HG02588 (cell line): Measurements from ENCODE around the gene POLD2.

Experiments
- ATAC-seq: cut with Tn5 transposase; IDR thresholded peaks from one replicate; pipeline ENCODE4 v1.9.1; 2021; ENCODE audit warnings: mild to moderate bottlenecking, moderate library complexity; ENCODE audit not compliant: unreplicated experiment

The POLD2 gene

GRCh38 chr7:44152971-44153947 lies 29.9 kb upstream of the POLD2 start:
- no peak for ATAC-seq

DNA sequence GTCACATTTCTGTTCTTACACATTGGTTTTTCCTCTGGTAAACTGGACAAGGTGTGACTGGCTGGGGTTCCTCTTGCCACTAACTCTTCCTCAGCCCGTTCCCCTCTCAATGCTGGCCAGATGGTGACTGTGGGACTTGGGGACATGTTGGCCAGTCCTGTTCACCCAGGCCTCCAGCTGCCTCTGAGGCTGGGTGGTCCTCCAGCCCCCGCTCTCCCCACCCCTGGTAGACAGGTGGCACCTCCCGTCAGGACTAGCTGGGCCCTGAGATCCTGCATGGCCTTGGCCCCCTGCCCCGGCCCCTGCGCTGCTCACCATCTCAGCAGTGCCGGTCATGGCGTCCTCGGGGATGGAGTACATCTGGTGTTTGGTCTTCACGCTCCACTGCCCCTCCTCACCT lies 28.6 kb upstream of the POLD2 start:
- ATAC-seq = no peak

- ATAC-seq = no peak
Measured at GRCh38 chr7:44150966-44151941, 27.9 kb upstream of the POLD2 start.

- ATAC-seq = no peak
Measured at GRCh38 chr7:44150466-44150832, 27.1 kb upstream of the POLD2 start.

DNA sequence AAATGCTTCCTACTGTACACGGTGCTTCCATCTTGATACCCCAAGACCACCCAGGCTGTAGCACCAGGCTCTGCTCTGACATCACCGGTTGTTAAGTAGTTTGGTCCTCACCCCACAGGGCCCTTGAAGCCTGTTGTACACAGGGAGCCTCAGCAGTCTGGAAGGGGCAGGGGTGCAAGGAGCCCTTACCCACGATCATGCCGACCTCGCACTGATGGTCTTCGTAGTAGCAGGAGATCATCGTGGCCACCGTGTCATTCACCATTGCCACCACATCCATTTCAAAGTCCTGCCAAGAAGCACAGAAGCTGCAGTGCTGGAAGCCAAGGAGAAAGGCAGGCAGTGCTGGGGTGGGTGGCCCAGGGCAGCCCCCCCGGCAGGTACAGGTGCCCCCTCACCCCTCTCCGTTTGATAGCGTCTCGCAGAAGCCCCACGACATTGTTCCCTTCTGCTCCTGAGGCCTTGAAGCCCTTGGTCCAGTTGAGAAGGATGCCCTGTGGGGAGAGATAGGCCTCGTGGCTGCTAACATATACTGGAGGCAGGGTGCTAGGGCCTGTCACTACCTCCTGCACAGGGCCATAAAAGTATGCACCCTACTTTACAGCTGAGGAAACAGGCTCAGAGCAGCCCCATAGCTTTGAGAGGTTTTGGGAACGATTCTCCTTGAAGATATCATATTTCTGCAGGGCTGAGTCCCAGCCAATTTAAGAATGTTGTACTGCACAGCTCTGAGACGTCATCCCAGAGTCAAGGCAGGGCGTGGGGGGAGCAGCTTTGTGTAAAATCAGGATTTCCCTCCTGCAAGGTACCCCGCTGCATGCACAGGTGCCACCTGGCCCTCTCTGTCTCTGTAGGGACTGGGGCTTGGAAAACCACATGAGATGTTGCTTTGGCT lies 26.5 kb upstream of the POLD2 start:
- ATAC-seq = no peak

GRCh38 chr7:44148961-44149536 lies 25.7 kb upstream of the POLD2 start:
- ATAC-seq = no peak

- ATAC-seq = no peak
Measured at GRCh38 chr7:44148166-44148565, 24.8 kb upstream of the POLD2 start.

DNA sequence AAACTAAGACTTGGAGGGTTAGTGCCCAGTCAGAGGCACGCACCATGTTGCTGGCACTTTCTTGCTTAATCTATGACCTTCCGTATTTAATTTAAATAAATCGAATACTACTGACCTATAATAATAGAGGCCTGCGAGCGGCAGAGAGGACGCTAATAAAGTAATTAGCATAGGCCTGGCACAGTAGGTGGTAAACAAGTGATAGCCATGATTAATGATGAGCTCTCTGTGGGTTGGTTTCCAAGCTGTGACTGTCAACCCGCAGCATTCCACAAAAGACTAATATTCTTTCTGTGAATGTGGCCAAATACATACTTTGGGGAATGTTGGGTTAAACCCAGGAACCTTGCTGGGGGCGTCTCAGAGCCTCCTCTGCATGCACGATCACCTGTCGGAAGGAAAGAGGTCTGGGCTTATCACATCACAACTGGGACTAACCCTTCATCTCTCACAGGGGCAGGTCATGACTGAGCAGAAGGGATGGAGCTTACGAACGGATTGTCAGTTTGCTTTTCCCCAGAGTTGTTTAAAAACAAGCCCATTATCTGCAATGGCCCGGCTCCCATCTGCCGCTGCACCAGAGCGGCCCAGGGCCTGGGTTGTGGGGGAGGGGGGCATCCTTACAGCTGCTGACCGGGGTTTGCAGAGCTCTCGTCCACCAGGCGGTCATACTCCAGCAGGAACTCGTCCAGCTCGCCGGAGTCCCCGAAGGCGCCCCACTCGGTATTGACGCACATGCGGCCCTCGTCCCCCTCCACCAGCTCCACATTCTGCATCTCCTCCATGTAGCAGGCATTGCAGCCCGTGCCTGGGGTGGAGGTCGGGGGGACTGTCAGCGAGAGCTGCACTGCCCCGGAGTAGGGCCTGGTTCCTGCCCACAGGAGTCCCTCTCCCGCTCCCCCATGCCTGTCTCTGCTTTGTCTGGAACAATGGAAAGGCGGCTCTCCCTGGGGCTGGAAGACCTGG lies 24.0 kb upstream of the POLD2 start:
- ATAC-seq = no peak

- no peak for ATAC-seq
Measured at GRCh38 chr7:44145969-44146911, 22.9 kb upstream of the POLD2 start.

- no peak for ATAC-seq
Measured at GRCh38 chr7:44145479-44145968, 22.2 kb upstream of the POLD2 start.

DNA sequence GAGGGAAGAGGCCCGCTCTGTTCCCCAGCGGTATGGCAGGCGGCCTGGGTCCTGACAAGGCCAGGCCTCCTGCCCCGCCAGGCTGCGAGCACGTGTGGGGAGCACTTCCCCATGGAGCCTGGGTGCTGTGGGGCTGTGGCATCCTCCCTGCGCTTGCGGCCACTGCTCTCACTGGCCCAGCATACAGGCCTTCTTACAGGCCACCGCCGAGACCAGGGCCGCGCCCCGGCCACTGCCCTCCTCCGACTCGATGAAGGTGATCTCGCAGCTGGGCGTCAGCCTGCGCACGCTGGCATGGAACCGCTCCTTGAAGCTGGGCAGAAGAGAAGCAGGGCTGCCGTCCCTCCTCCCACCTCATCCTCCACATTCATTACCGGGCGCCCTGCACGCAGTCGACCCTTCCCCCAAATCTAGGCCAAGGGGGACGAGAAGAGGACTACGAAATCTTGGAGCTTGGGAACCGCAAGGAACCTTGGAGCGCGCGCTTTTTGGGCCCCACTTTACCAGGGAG lies 21.7 kb upstream of the POLD2 start:
- ATAC-seq = no peak

DNA sequence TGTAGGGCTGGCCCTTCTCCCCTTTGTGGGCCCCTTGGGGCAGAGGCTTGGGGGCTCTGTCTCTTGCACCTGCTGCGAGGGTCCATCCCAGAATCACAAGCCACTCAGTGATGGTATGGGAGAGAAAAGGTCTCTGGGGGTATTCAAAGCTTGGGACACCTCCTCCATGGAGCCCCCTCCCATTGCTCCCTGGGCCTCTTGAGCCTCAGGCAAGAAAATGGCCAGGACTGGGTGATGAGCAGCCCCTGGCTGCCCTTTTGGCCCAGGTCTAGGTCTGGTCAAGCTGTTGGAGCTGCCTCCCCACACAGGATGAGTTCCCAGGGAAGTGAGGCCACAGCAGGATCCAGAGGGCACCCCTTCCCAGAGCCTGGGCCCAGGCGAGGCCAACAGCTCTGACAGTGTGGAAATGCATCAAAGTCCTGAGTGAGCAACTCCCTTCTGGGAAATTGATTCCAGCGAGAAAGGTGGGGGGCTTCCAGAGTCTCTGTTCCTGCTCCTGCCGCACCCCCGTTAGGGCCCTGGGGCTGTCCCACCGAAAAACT lies 21.1 kb upstream of the POLD2 start:
- no peak for ATAC-seq

DNA sequence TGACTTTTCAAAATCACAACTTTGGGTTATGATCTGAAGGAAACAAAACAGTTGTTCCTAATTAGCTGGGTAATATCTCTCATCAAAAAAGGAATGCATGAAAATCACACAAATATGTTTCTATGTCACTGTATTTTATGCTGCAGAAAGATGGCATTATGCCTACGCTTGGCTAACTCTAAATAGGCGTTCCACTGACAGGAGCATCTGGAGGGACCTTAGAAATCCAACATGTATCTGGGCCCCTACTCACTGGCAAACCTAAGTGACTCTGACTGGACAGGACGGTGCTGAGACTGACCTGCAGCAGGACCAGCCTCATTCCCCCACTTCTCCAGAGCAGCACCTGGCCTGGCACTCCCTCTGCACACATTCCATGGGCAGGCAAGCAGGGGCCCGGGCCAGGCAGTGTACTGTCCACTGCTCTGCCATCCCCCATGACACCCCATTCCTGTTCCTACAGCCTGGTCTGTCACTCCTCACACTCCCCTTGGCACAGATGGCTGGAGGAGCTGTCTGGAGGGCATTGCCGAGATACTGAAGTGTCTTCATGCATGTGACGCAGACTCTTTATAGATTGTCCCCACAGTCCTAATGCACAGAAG lies 20.4 kb upstream of the POLD2 start:
- ATAC-seq = no peak

DNA sequence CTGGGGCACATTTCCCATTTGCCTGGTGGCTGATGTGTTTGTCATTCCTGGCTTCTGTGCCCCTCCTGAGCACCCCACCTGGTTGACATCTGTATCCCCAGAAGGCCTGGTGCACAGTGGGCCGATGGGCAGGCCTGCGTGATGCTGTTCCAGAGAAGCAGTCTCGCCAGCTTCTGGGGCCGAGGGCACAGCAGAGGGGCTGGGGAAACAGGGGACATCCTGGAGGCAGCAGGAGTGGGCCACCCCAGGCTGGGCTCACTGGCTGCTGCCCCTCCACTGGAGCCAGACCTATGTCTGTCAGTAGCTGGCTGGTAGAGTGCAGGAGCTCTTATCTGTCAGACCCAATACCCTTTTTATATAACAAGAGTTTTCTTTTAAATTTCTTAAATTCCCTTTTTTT lies 18.7 kb upstream of the POLD2 start:
- no peak for ATAC-seq

DNA sequence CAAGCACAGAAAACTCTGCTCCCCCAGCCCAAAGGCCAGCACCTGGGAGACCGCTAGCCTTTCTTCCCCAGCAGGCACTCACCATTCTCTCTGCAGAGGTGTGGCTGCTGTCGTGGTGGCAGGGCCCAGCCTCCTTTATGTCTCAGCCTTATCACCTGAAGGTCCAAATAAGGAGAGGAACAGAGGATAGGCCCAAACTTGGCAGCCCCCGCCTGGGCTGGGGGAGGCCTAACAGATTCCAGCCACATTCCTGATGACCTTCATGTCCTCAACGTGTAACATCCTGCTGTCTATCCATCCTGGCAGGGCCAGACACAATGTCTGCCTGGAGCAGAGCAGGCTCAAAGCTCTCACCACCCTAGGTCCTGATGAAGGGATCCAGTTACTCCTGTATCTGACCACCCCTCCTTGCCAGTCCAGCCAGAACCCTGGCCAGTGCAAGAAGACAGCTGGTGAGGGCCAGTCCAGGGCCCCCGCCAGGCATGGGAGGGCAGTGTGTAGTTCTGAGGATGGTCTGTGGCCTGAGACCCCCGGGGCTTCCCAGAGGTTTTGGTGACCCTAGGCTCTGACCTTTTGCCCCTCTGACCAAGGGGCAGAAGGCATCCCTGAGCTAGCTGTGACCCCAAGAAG lies 18.0 kb upstream of the POLD2 start, which contains the start of gene MYL7:
Gene MYL7, minus strand, starts transcription at position 112 of the 630 bp plus-strand sequence. Its CDS starts 27 bp downstream, at position 85.
- no peak for ATAC-seq

DNA sequence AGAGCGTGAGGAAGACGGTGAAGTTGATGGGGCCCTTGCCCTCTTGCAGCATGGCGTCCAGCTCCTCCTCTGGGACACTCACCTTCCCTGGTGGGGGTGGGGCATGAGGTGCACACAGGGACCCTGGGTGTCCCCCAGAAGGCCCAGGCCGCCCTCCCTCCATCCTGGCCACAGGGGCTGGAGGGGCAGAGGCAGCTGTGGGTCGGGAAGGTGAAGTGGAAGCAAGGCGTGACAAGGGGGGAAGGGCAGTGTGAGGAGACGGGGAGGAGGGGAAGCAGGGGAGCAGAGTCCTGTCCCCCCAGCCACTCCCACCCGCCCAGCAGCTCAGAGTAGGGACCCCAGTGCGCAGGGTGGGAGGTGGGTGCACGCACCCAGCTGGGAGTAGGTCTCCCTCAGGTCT lies 17.0 kb upstream of the POLD2 start:
- no peak for ATAC-seq
